GM23248 (cell line): ENCODE data around the gene TAS1R3.

Source experiments
- EZH2 ChIP-seq: fragments of 200-600 bp; sonication (generic); IDR thresholded peaks from 2 replicates; pipeline ENCODE4 v1.6.1; 2018; ENCODE audit warnings: antibody characterized with exemption, mild to moderate bottlenecking; ENCODE audit not compliant: insufficient read depth, poor library complexity, severe bottlenecking
- EZH2phosphoT487 ChIP-seq: fragments of 200-600 bp; sonication (generic); IDR thresholded peaks from 2 replicates; pipeline ENCODE4 v1.6.1; 2018; ENCODE audit warnings: antibody characterized with exemption, moderate library complexity, mild to moderate bottlenecking, low read depth; ENCODE audit not compliant: insufficient read depth

DNA sequence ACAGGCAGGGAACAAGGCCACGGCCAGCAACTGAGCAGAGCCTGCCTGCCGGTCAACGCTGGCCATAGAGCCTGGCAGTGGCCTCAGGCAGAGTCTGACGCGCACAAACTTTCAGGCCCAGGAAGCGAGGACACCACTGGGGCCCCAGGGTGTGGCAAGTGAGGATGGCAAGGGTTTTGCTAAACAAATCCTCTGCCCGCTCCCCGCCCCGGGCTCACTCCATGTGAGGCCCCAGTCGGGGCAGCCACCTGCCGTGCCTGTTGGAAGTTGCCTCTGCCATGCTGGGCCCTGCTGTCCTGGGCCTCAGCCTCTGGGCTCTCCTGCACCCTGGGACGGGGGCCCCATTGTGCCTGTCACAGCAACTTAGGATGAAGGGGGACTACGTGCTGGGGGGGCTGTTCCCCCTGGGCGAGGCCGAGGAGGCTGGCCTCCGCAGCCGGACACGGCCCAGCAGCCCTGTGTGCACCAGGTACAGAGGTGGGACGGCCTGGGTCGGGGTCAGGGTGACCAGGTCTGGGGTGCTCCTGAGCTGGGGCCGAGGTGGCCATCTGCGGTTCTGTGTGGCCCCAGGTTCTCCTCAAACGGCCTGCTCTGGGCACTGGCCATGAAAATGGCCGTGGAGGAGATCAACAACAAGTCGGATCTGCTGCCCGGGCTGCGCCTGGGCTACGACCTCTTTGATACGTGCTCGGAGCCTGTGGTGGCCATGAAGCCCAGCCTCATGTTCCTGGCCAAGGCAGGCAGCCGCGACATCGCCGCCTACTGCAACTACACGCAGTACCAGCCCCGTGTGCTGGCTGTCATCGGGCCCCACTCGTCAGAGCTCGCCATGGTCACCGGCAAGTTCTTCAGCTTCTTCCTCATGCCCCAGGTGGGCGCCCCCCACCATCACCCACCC lies at the start of gene TAS1R3:
- no peak for TF ChIP-seq EZH2
- TF ChIP-seq EZH2phosphoT487, result no peak
